ENCODE results near the gene KRTAP5-1.
A peak's percentile ranks its signal among the peaks of the same experiment; 100 is the strongest.
"Not testable (repeated sequence)": the region's sequence is repeated elsewhere in the genome, so short reads cannot be mapped to it uniquely, and the experiment has no call there.

Gene KRTAP5-1

GRCh38 chr11:1584661-1585370, at the start of gene KRTAP5-1:
TSS of gene KRTAP5-1 (minus strand) at chr11:1585283. CDS start at chr11:1585249, 34 bp downstream.
- DNase-seq (ENCODE audit: low read depth) = not testable (repeated sequence)

- DNase-seq (ENCODE audit: low read depth) = no peak
Observed at GRCh38 chr11:1633864-1634263, 48.8 kb upstream of the KRTAP5-1 start.

GRCh38 chr11:1632053-1632714, 47.1 kb upstream of the KRTAP5-1 start:
- DNase-seq (ENCODE audit: low read depth) = no peak

- DNase-seq (ENCODE audit: low read depth) = no peak
Observed at GRCh38 chr11:1631066-1631568, 46.0 kb upstream of the KRTAP5-1 start.

GRCh38 chr11:1630271-1630670, 45.2 kb upstream of the KRTAP5-1 start:
- DNase-seq (ENCODE audit: low read depth) = no peak

- no peak for DNase-seq (ENCODE audit: low read depth)
Observed at GRCh38 chr11:1629326-1630185, 44.5 kb upstream of the KRTAP5-1 start, which contains the start of gene KRTAP5-5. TSS of gene KRTAP5-5 (plus strand) at chr11:1629775. CDS start at chr11:1629841, 66 bp downstream.

GRCh38 chr11:1628506-1629325, 43.6 kb upstream of the KRTAP5-1 start:
- DNase-seq (ENCODE audit: low read depth) = no peak

- DNase-seq (ENCODE audit: low read depth) = no peak
Observed at GRCh38 chr11:1625541-1625940, 40.5 kb upstream of the KRTAP5-1 start.

- DNase-seq (ENCODE audit: low read depth) = no peak
Observed at GRCh38 chr11:1624621-1625020, 39.5 kb upstream of the KRTAP5-1 start.

GRCh38 chr11:1623716-1624115, 38.6 kb upstream of the KRTAP5-1 start:
- DNase-seq (ENCODE audit: low read depth) = no peak

- no peak for DNase-seq (ENCODE audit: low read depth)
Observed at GRCh38 chr11:1622086-1622485, 37.0 kb upstream of the KRTAP5-1 start, which contains the start of gene KRTAP5-4. TSS of gene KRTAP5-4 (minus strand) at chr11:1622138. CDS start at chr11:1622093, 45 bp downstream.

- no peak for DNase-seq (ENCODE audit: low read depth)
Observed at GRCh38 chr11:1619449-1619848, 34.4 kb upstream of the KRTAP5-1 start.

- DNase-seq (ENCODE audit: low read depth) = peak; percentile 66
Observed at GRCh38 chr11:1618231-1618630, 33.1 kb upstream of the KRTAP5-1 start.

- DNase-seq (ENCODE audit: low read depth) = no peak
Observed at GRCh38 chr11:1608363-1608762, 23.3 kb upstream of the KRTAP5-1 start, which contains the start of gene KRTAP5-3. TSS of gene KRTAP5-3 (minus strand) at chr11:1608463. CDS start at chr11:1608385, 78 bp downstream.

- not testable (repeated sequence) for DNase-seq (ENCODE audit: low read depth)
Observed at GRCh38 chr11:1607901-1608300, 22.8 kb upstream of the KRTAP5-1 start.

- not testable (repeated sequence) for DNase-seq (ENCODE audit: low read depth)
Observed at GRCh38 chr11:1607156-1607845, 22.2 kb upstream of the KRTAP5-1 start.

GRCh38 chr11:1605923-1606322, 20.8 kb upstream of the KRTAP5-1 start:
- DNase-seq (ENCODE audit: low read depth) = not testable (repeated sequence)

- no peak for DNase-seq (ENCODE audit: low read depth)
Observed at GRCh38 chr11:1604711-1605110, 19.6 kb upstream of the KRTAP5-1 start.

- no peak for DNase-seq (ENCODE audit: low read depth)
Observed at GRCh38 chr11:1604181-1604580, 19.1 kb upstream of the KRTAP5-1 start.

- DNase-seq (ENCODE audit: low read depth) = no peak
Observed at GRCh38 chr11:1603629-1604028, 18.5 kb upstream of the KRTAP5-1 start.
